H9 (cell line): ENCODE results near the gene MAPT. TPM values are rescaled to one million over a fixed set of nuclear protein-coding genes. Genes with fewer than 3 reads are reported as not detected.

Experiments
- DNase-seq: peaks from one replicate; pipeline ENCODE4 v3.0.0-alpha.2; 2017
- H2AFZ ChIP-seq: one replicate; pipeline ENCODE4 v1.6.1; 2013; ENCODE audit warnings: mild to moderate bottlenecking, low read length, control low read depth, moderate library complexity
- H2AK5ac ChIP-seq: 2 replicates; pipeline ENCODE4 v1.6.1; 2013; ENCODE audit warnings: low read length, control low read depth, mixed read lengths; ENCODE audit not compliant: insufficient read length
- H2BK120ac ChIP-seq: one replicate; pipeline ENCODE4 v1.6.1; 2013; ENCODE audit warnings: low read depth, mild to moderate bottlenecking, low read length, control low read depth, inconsistent platforms; ENCODE audit not compliant: poor library complexity, severe bottlenecking
- H2BK12ac ChIP-seq: 2 replicates; pipeline ENCODE4 v1.6.1; 2013; ENCODE audit warnings: low read length, control low read depth, mixed read lengths, low read depth; ENCODE audit not compliant: insufficient read length
- H2BK15ac ChIP-seq: 2 replicates; pipeline ENCODE4 v1.6.1; 2013; ENCODE audit warnings: low read depth, low read length, control low read depth
- H2BK20ac ChIP-seq: one replicate; pipeline ENCODE4 v1.6.1; 2013; ENCODE audit warnings: low read depth, mild to moderate bottlenecking, low read length, control low read depth, inconsistent platforms; ENCODE audit not compliant: poor library complexity, severe bottlenecking
- H2BK5ac ChIP-seq: 2 replicates; pipeline ENCODE4 v1.6.1; 2013; ENCODE audit warnings: low read length, control low read depth, mixed read lengths; ENCODE audit not compliant: insufficient read length
- H3K14ac ChIP-seq: 2 replicates; pipeline ENCODE4 v1.6.1; 2013; ENCODE audit warnings: low read length, control low read depth; ENCODE audit not compliant: insufficient read depth
- H3K18ac ChIP-seq: 2 replicates; pipeline ENCODE4 v1.6.1; 2013; ENCODE audit warnings: low read depth, mild to moderate bottlenecking, mixed read lengths, low read length, control low read depth; ENCODE audit not compliant: insufficient read length
- H3K23ac ChIP-seq: 2 replicates; pipeline ENCODE4 v1.6.1; 2013; ENCODE audit warnings: low read length, control low read depth, mixed read lengths, low read depth; ENCODE audit not compliant: insufficient read length
- H3K23me2 ChIP-seq: 2 replicates; pipeline ENCODE4 v1.6.1; 2013; ENCODE audit warnings: low read depth, mild to moderate bottlenecking, mixed read lengths, low read length, control low read depth; ENCODE audit not compliant: insufficient read length, poor library complexity, severe bottlenecking
- H3K27ac ChIP-seq: 2 replicates; pipeline ENCODE4 v1.5.1; 2013; ENCODE audit warnings: low read length, control low read depth, mixed read lengths, low read depth; ENCODE audit not compliant: insufficient read length
- H3K27me3 ChIP-seq: 2 replicates; pipeline ENCODE4 v1.6.1; 2013; ENCODE audit warnings: low read length, control low read depth, inconsistent platforms; ENCODE audit not compliant: insufficient read depth
- H3K4ac ChIP-seq: 2 replicates; pipeline ENCODE4 v1.6.1; 2013; ENCODE audit warnings: low read depth, mild to moderate bottlenecking, control low read depth, inconsistent platforms, low read length, moderate library complexity
- H3K4me1 ChIP-seq: 2 replicates; pipeline ENCODE4 v1.6.1; 2013; ENCODE audit warnings: low read length, control low read depth, inconsistent platforms; ENCODE audit not compliant: insufficient read depth
- H3K4me2 ChIP-seq: 2 replicates; pipeline ENCODE4 v1.6.1; 2013; ENCODE audit warnings: low read length, control low read depth, mixed read lengths; ENCODE audit not compliant: insufficient read length, insufficient read depth
- H3K56ac ChIP-seq: 2 replicates; pipeline ENCODE4 v1.6.1; 2013; ENCODE audit warnings: low read depth, mild to moderate bottlenecking, mixed read lengths, low read length, control low read depth; ENCODE audit not compliant: insufficient read length
- H3K79me1 ChIP-seq: 2 replicates; pipeline ENCODE4 v1.6.1; 2013; ENCODE audit warnings: low read depth, mild to moderate bottlenecking, moderate library complexity, low read length, control low read depth, inconsistent platforms; ENCODE audit not compliant: insufficient read depth, poor library complexity, severe bottlenecking
- H3K79me2 ChIP-seq: 2 replicates; pipeline ENCODE4 v1.6.1; 2013; ENCODE audit warnings: low read length, control low read depth, inconsistent platforms; ENCODE audit not compliant: insufficient read depth
- H3K9ac ChIP-seq: 2 replicates; pipeline ENCODE4 v1.6.1; 2013; ENCODE audit warnings: low read length, control low read depth, mixed read lengths; ENCODE audit not compliant: insufficient read length; ENCODE audit errors: extremely low read depth
- H3K9me3 ChIP-seq: one replicate; pipeline ENCODE4 v1.6.1; 2013; ENCODE audit warnings: low read depth, low read length, inconsistent platforms; ENCODE audit not compliant: control insufficient read depth
- H3T11ph ChIP-seq: one replicate; pipeline ENCODE4 v1.6.1; 2013; ENCODE audit warnings: mild to moderate bottlenecking, low read length, control low read depth, inconsistent platforms
- H4K20me1 ChIP-seq: one replicate; pipeline ENCODE4 v1.6.1; 2013; ENCODE audit not compliant: control insufficient read depth, insufficient read length, insufficient read depth
- H4K5ac ChIP-seq: 2 replicates; pipeline ENCODE4 v1.6.1; 2013; ENCODE audit warnings: low read depth, mild to moderate bottlenecking, mixed read lengths, low read length, control low read depth; ENCODE audit not compliant: insufficient read length
- H4K8ac ChIP-seq: replicated peaks from 2 replicates; pipeline ENCODE4 v1.6.1; 2013; ENCODE audit warnings: low read length, control low read depth, mixed read lengths, low read depth; ENCODE audit not compliant: insufficient read length
- H4K91ac ChIP-seq: 2 replicates; pipeline ENCODE4 v1.6.1; 2013; ENCODE audit warnings: low read depth, mild to moderate bottlenecking, moderate library complexity, mixed read lengths, low read length, control low read depth; ENCODE audit not compliant: insufficient read length
- H3K27ac Mint-ChIP-seq, 3 experiments: 2 replicates in 2 of 3; 3 replicates in 1 of 3; pipeline ENCODE4 v1.8.0; 2020 to 2021; ENCODE audit warnings: mixed read lengths in 3 of 3, mild to moderate bottlenecking in 1 of 3, moderate library complexity in 1 of 3
- H3K27me3 Mint-ChIP-seq: 2 replicates; pipeline ENCODE4 v1.8.0; 2021; ENCODE audit warnings: low read depth, mild to moderate bottlenecking, moderate library complexity, mixed read lengths
- H3K36me3 Mint-ChIP-seq, 3 experiments: 2 replicates in 2 of 3; 3 replicates in 1 of 3; pipeline ENCODE4 v1.8.0; 2020 to 2021; ENCODE audit warnings: low read depth in 3 of 3, mixed read lengths in 3 of 3; ENCODE audit not compliant: insufficient read depth in 1 of 3
- H3K4me1 Mint-ChIP-seq, 2 experiments: 2 replicates each; pipeline ENCODE4 v1.8.0; 2020; ENCODE audit warnings: mixed read lengths in 2 of 2
- H3K4me3 Mint-ChIP-seq, 2 experiments: 2 replicates in 1 of 2; 3 replicates in 1 of 2; pipeline ENCODE4 v1.8.0; 2020 to 2021; ENCODE audit warnings: mild to moderate bottlenecking in 2 of 2, mixed read lengths in 2 of 2, moderate library complexity in 1 of 2
- H3K9me3 Mint-ChIP-seq, 2 experiments: 2 replicates in 1 of 2; 3 replicates in 1 of 2; pipeline ENCODE4 v1.8.0; 2020; ENCODE audit warnings: mild to moderate bottlenecking in 2 of 2, mixed read lengths in 2 of 2, moderate library complexity in 1 of 2
- CTCF ChIP-seq: fragments of 200-600 bp; sonication (generic); conservative IDR thresholded peaks from 3 replicates; pipeline ENCODE4 v1.8.0; 2021; ENCODE audit warnings: antibody characterized with exemption, mild to moderate bottlenecking
- WGBS: extraction: QIAGEN DNeasy Blood & Tissue Kit; methylation state at CpG from one replicate; pipeline ENCODE4 v1.1.7; 2013; ENCODE audit warnings: missing lambda C conversion rate, low lambda C conversion rate, mixed read lengths; ENCODE audit not compliant: insufficient read length; ENCODE audit errors: extremely low coverage; 5-methylcytosine and 5-hydroxymethylcytosine counted together
- total RNA-seq: library from RNA; stranded (reverse); gene quantifications from 2 replicates; pipeline ENCODE4 v1.2.1, GENCODE V29; 2021

Gene MAPT
- total RNA-seq, 1 experiment from 2014 or later, result 1.6 TPM

GRCh38 chr17:45850468-45850867 is 43.9 kb upstream of the MAPT start:
- Histone ChIP-seq H3K27ac (no peak overlapping the region), H3K9ac (no peak overlapping the region), H3K9me3 (no peaks in the 10 kb centered on the region), H3K23ac (no peak overlapping the region), H2BK20ac (no peak overlapping the region), H2AK5ac (no peak overlapping the region), H3K79me2 (no peaks in the 10 kb centered on the region), H4K91ac (no peak overlapping the region), H3K4ac (no peak overlapping the region), H4K5ac (no peak overlapping the region), H3K27me3 (peaks cover 3% of the 10 kb centered on the region; the same call in 1 of the 2 replicates), H4K8ac (no peak overlapping the region), H2AFZ (no peak overlapping the region), H2BK120ac (no peak overlapping the region), H3K56ac (no peak overlapping the region), H2BK15ac (no peak overlapping the region), H3K14ac (no peak overlapping the region; the same call in 1 of the 2 replicates), H3K4me2 (no peak overlapping the region), H3T11ph (no peak overlapping the region), H3K79me1 (no peaks in the 10 kb centered on the region), H3K4me1 (no peaks in the 10 kb centered on the region), H2BK5ac (no peak overlapping the region), H3K23me2 (no peaks in the 10 kb centered on the region), H2BK12ac (no peak overlapping the region), H3K18ac (no peak overlapping the region), H4K20me1 (peaks cover under 1% of the 10 kb centered on the region)
- Mint-ChIP-seq H3K36me3 (no peaks in the 10 kb centered on the region), H3K27me3 (peaks cover 20% of the 10 kb centered on the region), H3K4me1 (0 out of 4 replicates have a peak, but pooled peaks cover 0 to 3% of the 10 kb centered on the region in 2 experiments), H3K9me3 (0 out of 5 replicates have a peak, but pooled peaks cover 0 to 3% of the 10 kb centered on the region in 2 experiments), H3K27ac (no peak overlapping the region), H3K4me3 (no peak overlapping the region; a peak in 1 of 5 replicates)
- no peak for DNase-seq
- no peak for TF ChIP-seq CTCF
- WGBS, result no CpG with 5 or more reads among the region's 5 CpGs
